ENCODE measurements around the gene KCNA10. TPM values are rescaled to one million over a fixed set of nuclear protein-coding genes. Genes with fewer than 3 reads are reported as not detected.

KCNA10 gene
- total and polyA plus RNA-seq, 4 donors, result not detected

GRCh38 chr1:110509655-110510054 lies 9.3 kb downstream of the KCNA10 start:
- no peaks in the 10 kb centered on the region for H3K36me3 ChIP-seq (ENCODE audit: control insufficient read depth in 1 of 2, insufficient read depth in 2 of 2, low read length in 1 of 2)
- H3K27me3 ChIP-seq (ENCODE audit: control insufficient read depth in 1 of 2, insufficient read depth in 2 of 2, low read length in 1 of 2), result no peaks in the 10 kb centered on the region
- H3K4me3 ChIP-seq (ENCODE audit: low read length in 2 of 2), result no peak overlapping the region
- WGBS, 2 donors, result 94% methylated on average over 6 of the region's 6 CpGs
- H3K27ac ChIP-seq (ENCODE audit: low read depth in 1 of 2, low read length in 2 of 2), result no peak overlapping the region
- H3K9me3 ChIP-seq (ENCODE audit: control insufficient read depth, low read length), result no peaks in the 10 kb centered on the region
- H3K4me1 ChIP-seq (ENCODE audit: control insufficient read depth in 1 of 2, insufficient read depth in 2 of 2, low read length in 2 of 2), result no peaks in the 10 kb centered on the region
- intact Hi-C loops (cut with DNase I), result no loop called here
- ATAC-seq (ENCODE audit: low FRiP score) (no peak), DNase-seq (no peak)

DNA sequence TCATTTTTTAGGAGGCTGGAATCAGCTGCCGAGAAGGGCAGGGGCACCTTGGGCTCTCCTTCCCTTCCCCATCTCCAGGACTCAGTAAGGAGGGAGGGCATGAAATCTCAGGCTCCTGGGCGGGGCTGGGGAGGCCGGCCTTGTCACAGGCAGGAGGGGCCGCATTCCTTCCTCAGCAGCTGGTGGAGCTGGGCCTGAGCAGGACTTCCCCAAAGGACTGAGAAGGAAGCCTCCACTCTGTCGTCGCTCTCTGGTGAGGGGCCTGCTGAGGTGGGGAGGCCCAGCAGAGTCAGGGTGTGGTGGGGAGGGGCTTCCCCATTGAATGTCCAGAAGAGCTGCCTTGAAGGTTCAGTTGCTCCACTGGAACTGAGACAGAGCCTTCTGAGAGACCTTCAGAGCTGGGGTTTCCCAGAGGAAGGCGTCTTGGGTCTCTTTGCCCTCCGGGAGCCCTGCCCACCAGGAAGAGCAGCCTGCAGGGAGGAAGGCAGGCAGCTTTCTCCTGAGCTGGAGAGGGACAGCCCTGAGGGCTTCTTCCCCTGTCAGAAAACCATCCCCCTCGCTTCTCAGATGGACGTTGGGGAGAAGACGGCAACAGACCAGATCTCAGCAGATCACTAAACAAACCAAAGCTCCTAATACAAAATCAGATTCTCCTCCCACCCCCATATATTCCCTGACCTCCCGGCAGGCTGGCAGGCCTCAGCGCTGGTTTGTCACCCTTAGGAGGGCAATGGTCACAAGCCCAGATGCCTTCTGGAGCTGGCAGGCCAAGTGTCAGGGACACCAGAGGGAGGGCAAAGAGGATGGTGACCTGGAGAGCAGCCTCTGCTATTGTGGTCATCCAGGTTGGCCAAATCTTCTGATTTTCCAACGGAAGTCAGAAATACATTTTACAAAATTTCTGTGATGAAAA lies 10.7 kb downstream of the KCNA10 start:
- no peaks in the 10 kb centered on the region for H3K9me3 ChIP-seq (ENCODE audit: control insufficient read depth, low read length)
- no peak overlapping the region for H3K4me3 ChIP-seq (ENCODE audit: low read length in 2 of 2)
- H3K27ac ChIP-seq (ENCODE audit: low read depth in 1 of 2, low read length in 2 of 2), result no peak overlapping the region
- 56 to 57% methylated on average over 14 of the region's 14 CpGs for WGBS, 2 donors
- H3K4me1 ChIP-seq (ENCODE audit: control insufficient read depth in 1 of 2, insufficient read depth in 2 of 2, low read length in 2 of 2), result no peaks in the 10 kb centered on the region
- DNase-seq (peak in 1 of 2 donors; percentile 83), ATAC-seq (ENCODE audit: low FRiP score) (peak; percentile 40)
- no peaks in the 10 kb centered on the region for H3K27me3 ChIP-seq (ENCODE audit: control insufficient read depth in 1 of 2, insufficient read depth in 2 of 2, low read length in 1 of 2)
- intact Hi-C loops (cut with DNase I), result no loop called here
- H3K36me3 ChIP-seq (ENCODE audit: control insufficient read depth in 1 of 2, insufficient read depth in 2 of 2, low read length in 1 of 2), result no peaks in the 10 kb centered on the region

DNA sequence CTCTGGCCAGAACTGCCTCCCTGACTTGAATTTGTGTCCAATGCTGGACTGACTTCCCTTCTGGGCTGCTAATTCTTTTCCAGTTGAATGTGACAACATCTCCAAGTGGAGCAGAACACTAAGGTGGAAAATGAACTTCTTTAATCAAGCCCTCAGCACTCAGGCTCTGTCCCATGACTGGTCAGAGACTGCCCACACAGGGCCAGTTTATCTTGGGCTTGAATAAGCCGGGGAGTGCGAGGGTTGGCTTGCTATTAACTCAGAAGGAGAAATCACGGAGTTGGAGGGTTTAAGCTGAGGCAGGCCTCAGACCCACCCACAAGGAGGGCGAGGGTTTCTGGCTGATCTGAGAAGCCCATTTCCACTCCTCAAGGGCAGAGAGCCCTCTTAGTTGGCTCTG lies 12.4 kb downstream of the KCNA10 start:
- no peak for DNase-seq
- intact Hi-C loops (cut with DNase I), result no loop called here
- no peaks in the 10 kb centered on the region for H3K36me3 ChIP-seq (ENCODE audit: control insufficient read depth in 1 of 2, insufficient read depth in 2 of 2, low read length in 1 of 2)
- WGBS, 2 donors, result 69 to 72% methylated on average over 4 of the region's 4 CpGs
- no peaks in the 10 kb centered on the region for H3K27me3 ChIP-seq (ENCODE audit: control insufficient read depth in 1 of 2, insufficient read depth in 2 of 2, low read length in 1 of 2)
- no peak for ATAC-seq (ENCODE audit: low FRiP score)
- H3K4me1 ChIP-seq (ENCODE audit: control insufficient read depth in 1 of 2, insufficient read depth in 2 of 2, low read length in 2 of 2), result no peaks in the 10 kb centered on the region
- H3K9me3 ChIP-seq (ENCODE audit: control insufficient read depth, low read length), result no peaks in the 10 kb centered on the region
- H3K27ac ChIP-seq (ENCODE audit: low read depth in 1 of 2, low read length in 2 of 2), result no peak overlapping the region
- no peak overlapping the region for H3K4me3 ChIP-seq (ENCODE audit: low read length in 2 of 2)

DNA sequence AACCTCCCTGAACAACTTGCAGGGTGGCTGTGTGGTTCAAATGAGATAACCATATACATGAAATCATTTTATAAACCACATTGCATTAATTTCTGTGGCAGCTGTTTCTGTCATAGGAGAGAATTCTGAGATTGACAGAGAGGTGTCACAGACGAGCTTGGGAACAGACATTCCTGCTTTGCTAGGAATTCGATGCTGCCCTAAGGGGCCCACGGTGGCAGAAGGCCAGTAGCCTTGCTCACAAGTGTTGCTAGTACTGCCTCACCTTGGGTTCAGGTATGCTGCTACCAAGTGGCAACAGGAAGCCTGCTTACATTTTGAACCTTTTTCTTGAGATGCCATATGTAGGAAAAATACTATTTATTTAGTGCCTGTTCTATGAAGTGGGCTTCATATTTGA lies 13.4 kb downstream of the KCNA10 start:
- H3K9me3 ChIP-seq (ENCODE audit: control insufficient read depth, low read length), result no peaks in the 10 kb centered on the region
- no peak for ATAC-seq (ENCODE audit: low FRiP score)
- no peak overlapping the region for H3K4me3 ChIP-seq (ENCODE audit: low read length in 2 of 2)
- no peaks in the 10 kb centered on the region for H3K4me1 ChIP-seq (ENCODE audit: control insufficient read depth in 1 of 2, insufficient read depth in 2 of 2, low read length in 2 of 2)
- H3K27ac ChIP-seq (ENCODE audit: low read depth in 1 of 2, low read length in 2 of 2), result no peak overlapping the region
- H3K36me3 ChIP-seq (ENCODE audit: control insufficient read depth in 1 of 2, insufficient read depth in 2 of 2, low read length in 1 of 2), result no peaks in the 10 kb centered on the region
- 46 to 52% methylated on average over 3 of the region's 3 CpGs for WGBS, 2 donors
- intact Hi-C loops (cut with DNase I), result no loop called here
- no peak for DNase-seq
- H3K27me3 ChIP-seq (ENCODE audit: control insufficient read depth in 1 of 2, insufficient read depth in 2 of 2, low read length in 1 of 2), result no peaks in the 10 kb centered on the region

DNA sequence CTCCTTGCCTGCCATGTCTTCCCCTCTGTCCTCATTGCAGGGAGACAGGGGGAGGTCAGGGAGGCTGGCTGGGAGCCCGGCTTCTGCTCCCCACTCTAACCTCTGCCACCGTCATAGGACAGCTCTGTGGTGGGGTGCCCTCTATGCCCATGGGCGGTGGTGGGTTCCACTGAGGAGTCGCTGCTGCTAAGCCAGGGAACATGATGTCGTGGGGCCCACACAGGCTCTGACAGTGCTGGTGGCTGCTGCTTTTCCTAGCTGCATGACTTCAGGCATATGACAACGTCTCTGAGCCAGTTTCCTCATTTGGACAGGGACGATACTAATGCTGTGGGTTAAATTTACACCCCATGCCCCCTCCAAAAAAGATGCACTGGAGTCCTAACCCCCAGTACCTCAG lies 14.7 kb downstream of the KCNA10 start:
- no peak for DNase-seq
- ATAC-seq (ENCODE audit: low FRiP score), result no peak
- WGBS, 2 donors, result 77 to 82% methylated on average over 7 of the region's 7 CpGs

GRCh38 chr1:110503471-110503870 lies 15.5 kb downstream of the KCNA10 start:
- H3K4me3 ChIP-seq (ENCODE audit: low read length in 2 of 2), result no peak overlapping the region
- no peak for ATAC-seq (ENCODE audit: low FRiP score)
- H3K9me3 ChIP-seq (ENCODE audit: control insufficient read depth, low read length), result no peaks in the 10 kb centered on the region
- DNase-seq, result no peak
- WGBS, 2 donors, result 68 to 80% methylated on average over 5 of the region's 5 CpGs
- no peaks in the 10 kb centered on the region for H3K27me3 ChIP-seq (ENCODE audit: control insufficient read depth in 1 of 2, insufficient read depth in 2 of 2, low read length in 1 of 2)
- intact Hi-C loops (cut with DNase I), result no loop called here
- no peaks in the 10 kb centered on the region for H3K4me1 ChIP-seq (ENCODE audit: control insufficient read depth in 1 of 2, insufficient read depth in 2 of 2, low read length in 2 of 2)
- H3K27ac ChIP-seq (ENCODE audit: low read depth in 1 of 2, low read length in 2 of 2), result no peak overlapping the region
- no peaks in the 10 kb centered on the region for H3K36me3 ChIP-seq (ENCODE audit: control insufficient read depth in 1 of 2, insufficient read depth in 2 of 2, low read length in 1 of 2)

More for the DNA sequence above, 14.7 kb downstream of the KCNA10 start:
- Histone ChIP-seq H3K36me3 (ENCODE audit: control insufficient read depth in 1 of 2, insufficient read depth in 2 of 2, low read length in 1 of 2) (no peaks in the 10 kb centered on the region), H3K9me3 (ENCODE audit: control insufficient read depth, low read length) (no peaks in the 10 kb centered on the region), H3K4me1 (ENCODE audit: control insufficient read depth in 1 of 2, insufficient read depth in 2 of 2, low read length in 2 of 2) (no peaks in the 10 kb centered on the region), H3K4me3 (ENCODE audit: low read length in 2 of 2) (no peak overlapping the region), H3K27me3 (ENCODE audit: control insufficient read depth in 1 of 2, insufficient read depth in 2 of 2, low read length in 1 of 2) (no peaks in the 10 kb centered on the region), H3K27ac (ENCODE audit: low read depth in 1 of 2, low read length in 2 of 2) (no peak overlapping the region)
- intact Hi-C loops (cut with DNase I), result no loop called here

GRCh38 chr1:110502402-110503151 lies 16.4 kb downstream of the KCNA10 start:
- Histone ChIP-seq H3K4me1 (ENCODE audit: control insufficient read depth in 1 of 2, insufficient read depth in 2 of 2, low read length in 2 of 2) (no peaks in the 10 kb centered on the region), H3K9me3 (ENCODE audit: control insufficient read depth, low read length) (no peaks in the 10 kb centered on the region), H3K4me3 (ENCODE audit: low read length in 2 of 2) (no peak overlapping the region), H3K27ac (ENCODE audit: low read depth in 1 of 2, low read length in 2 of 2) (no peak overlapping the region), H3K36me3 (ENCODE audit: control insufficient read depth in 1 of 2, insufficient read depth in 2 of 2, low read length in 1 of 2) (no peaks in the 10 kb centered on the region), H3K27me3 (ENCODE audit: control insufficient read depth in 1 of 2, insufficient read depth in 2 of 2, low read length in 1 of 2) (no peaks in the 10 kb centered on the region)
- ATAC-seq (ENCODE audit: low FRiP score) (no peak), DNase-seq (no peak)
- WGBS, 2 donors, result 82% methylated on average over 8 of the region's 8 CpGs
- intact Hi-C loops (cut with DNase I), result no loop called here

DNA sequence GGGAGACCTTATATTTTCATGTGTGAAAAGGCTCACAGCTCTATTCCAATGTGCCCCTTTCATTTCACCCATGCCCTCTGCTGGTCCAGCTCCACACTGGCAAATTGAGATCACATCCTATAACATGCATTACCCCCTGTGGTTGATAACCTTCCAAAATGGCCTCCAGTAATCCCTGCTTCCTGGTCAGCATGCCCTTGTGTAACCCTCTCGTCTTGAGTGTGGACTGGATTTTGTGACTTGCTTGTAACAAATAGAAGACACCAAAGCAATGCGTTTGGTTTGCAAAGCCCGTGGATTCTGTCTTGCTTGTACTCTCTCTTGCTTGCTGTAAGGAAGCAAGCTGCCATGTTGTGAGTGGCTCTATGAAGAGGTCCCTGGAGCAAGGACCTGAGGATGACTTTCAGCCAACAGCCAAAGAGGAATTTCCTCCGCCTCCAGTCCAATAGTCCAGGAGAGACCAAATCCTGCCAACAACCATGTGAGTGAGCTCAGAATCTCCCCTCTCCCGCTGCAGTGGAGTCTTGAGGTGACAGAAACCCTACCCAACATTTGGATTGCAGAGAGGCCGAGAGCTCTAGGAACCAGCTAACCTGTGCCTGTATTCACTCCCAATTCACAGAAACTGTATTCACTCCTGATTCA lies 17.4 kb downstream of the KCNA10 start:
- intact Hi-C loops (cut with DNase I), result no loop called here
- Histone ChIP-seq H3K27ac (ENCODE audit: low read depth in 1 of 2, low read length in 2 of 2) (no peak overlapping the region), H3K36me3 (ENCODE audit: control insufficient read depth in 1 of 2, insufficient read depth in 2 of 2, low read length in 1 of 2) (no peaks in the 10 kb centered on the region), H3K4me1 (ENCODE audit: control insufficient read depth in 1 of 2, insufficient read depth in 2 of 2, low read length in 2 of 2) (no peaks in the 10 kb centered on the region), H3K4me3 (ENCODE audit: low read length in 2 of 2) (no peak overlapping the region), H3K27me3 (ENCODE audit: control insufficient read depth in 1 of 2, insufficient read depth in 2 of 2, low read length in 1 of 2) (no peaks in the 10 kb centered on the region), H3K9me3 (ENCODE audit: control insufficient read depth, low read length) (no peaks in the 10 kb centered on the region)
- DNase-seq (no peak), ATAC-seq (ENCODE audit: low FRiP score) (no peak)
- 75 to 78% methylated on average over 6 of the region's 6 CpGs for WGBS, 2 donors

Data from aorta (tissue), 5 donors.